HepG2 (cell line): Measurements from ENCODE around the gene ZNF625. TPM values are rescaled to one million over a fixed set of nuclear protein-coding genes. Genes with fewer than 3 reads are reported as not detected.
A peak's percentile ranks its signal among the peaks of the same experiment; 100 is the strongest.

Experiments used
- CENPX ChIP-seq: sonication (generic); formaldehyde crosslinking; IDR thresholded peaks from 2 replicates; pipeline ENCODE4 v1.9.0; 2021; ENCODE audit warnings: mild to moderate bottlenecking, missing genetic modification reagents, moderate library complexity
- DNMT1 ChIP-seq: sonication (generic); formaldehyde crosslinking; IDR thresholded peaks from 2 replicates; pipeline ENCODE4 v1.5.1; 2020; ENCODE audit warnings: mild to moderate bottlenecking, missing genetic modification reagents
- GATAD1 ChIP-seq: IDR thresholded peaks from 2 replicates; pipeline ENCODE4 v1.6.1; 2016; ENCODE audit warnings: missing genetic modification reagents, missing compliant biosample characterization
- TEAD3 ChIP-seq: optimal IDR thresholded peaks from 2 replicates; pipeline ENCODE3; 2016; ENCODE audit warnings: borderline replicate concordance
- ZMYM3 ChIP-seq: sonication (generic); formaldehyde crosslinking; IDR thresholded peaks from 2 replicates; pipeline ENCODE4 v1.5.1; 2020; ENCODE audit warnings: mild to moderate bottlenecking, missing genetic modification reagents
- ZNF17 ChIP-seq: sonication (generic); formaldehyde crosslinking; IDR thresholded peaks from 2 replicates; pipeline ENCODE4 v1.5.0; 2020; ENCODE audit warnings: mild to moderate bottlenecking, missing genetic modification reagents
- ZNF225 ChIP-seq: sonication (generic); formaldehyde crosslinking; IDR thresholded peaks from 2 replicates; pipeline ENCODE4 v1.4.0; 2020; ENCODE audit warnings: mild to moderate bottlenecking, missing genetic modification reagents
- ZNF253 ChIP-seq: sonication (generic); formaldehyde crosslinking; IDR thresholded peaks from 2 replicates; pipeline ENCODE4 v1.8.0; 2022; ENCODE audit warnings: mild to moderate bottlenecking, missing genetic modification reagents, borderline replicate concordance
- ZNF782 ChIP-seq: sonication (generic); formaldehyde crosslinking; IDR thresholded peaks from 2 replicates; pipeline ENCODE4 v1.4.0; 2020; ENCODE audit warnings: missing genetic modification reagents, mild to moderate bottlenecking, borderline replicate concordance
- polyA plus RNA-seq, 8 experiments: library from polyadenylated mRNA; depleted of rRNA in 3 of 8; stranded (reverse) in 7 of 8; unstranded in 1 of 8; fragments of >200 nt; fragmentation: Illumina TruSeq in 4 of 8; extraction: Trizol in 4 of 8; gene quantifications; 2 replicates each; pipeline versions ENCODE4 v1.2.1 to v1.2.3, GENCODE V29; 2011 to 2016; ENCODE audit warnings: low read depth in 4 of 8, missing spikeins in 1 of 8, mixed read lengths in 1 of 8; ENCODE audit not compliant: insufficient read depth in 1 of 8
- total RNA-seq, 5 experiments: library from RNA; depleted of rRNA; stranded (reverse); fragments of >200 nt; fragmentation: Illumina TruSeq; extraction: Trizol; gene quantifications; 2 replicates each; pipeline ENCODE4 v1.2.3, GENCODE V29; 2016; ENCODE audit warnings: low read depth in 1 of 5
- TF ChIP-seq, protein P1 (sequence below): sonication (generic); formaldehyde crosslinking; IDR thresholded peaks from 2 replicates; pipeline ENCODE4 v1.5.1; 2020; ENCODE audit warnings: missing genetic modification reagents, mild to moderate bottlenecking, borderline replicate concordance
- TF ChIP-seq, protein P2 (sequence below): sonication (generic); formaldehyde crosslinking; IDR thresholded peaks from 2 replicates; pipeline ENCODE4 v1.4.0; 2020; ENCODE audit warnings: missing genetic modification reagents
- TF ChIP-seq, protein P3 (sequence below): sonication (generic); formaldehyde crosslinking; IDR thresholded peaks from 2 replicates; pipeline ENCODE4 v1.4.0; 2020; ENCODE audit warnings: missing genetic modification reagents
- TF ChIP-seq, protein P4 (sequence below): sonication (generic); formaldehyde crosslinking; IDR thresholded peaks from 2 replicates; pipeline ENCODE4 v1.4.0; 2020; ENCODE audit warnings: mild to moderate bottlenecking, missing genetic modification reagents
- TF ChIP-seq, protein P5 (sequence below): IDR thresholded peaks from 2 replicates; pipeline ENCODE4 v1.6.1; 2016
- TF ChIP-seq, protein P6 (sequence below): fragments of 450-650 bp; IDR thresholded peaks from 2 replicates; pipeline ENCODE4 v1.6.1; 2017; ENCODE audit warnings: mild to moderate bottlenecking

ZNF625 gene
- total and polyA plus RNA-seq, 2 of the 13 experiments (the other 11 are each of a cell fraction or from before 2014, with no cell fraction given): 1.7 to 12.2 TPM

DNA sequence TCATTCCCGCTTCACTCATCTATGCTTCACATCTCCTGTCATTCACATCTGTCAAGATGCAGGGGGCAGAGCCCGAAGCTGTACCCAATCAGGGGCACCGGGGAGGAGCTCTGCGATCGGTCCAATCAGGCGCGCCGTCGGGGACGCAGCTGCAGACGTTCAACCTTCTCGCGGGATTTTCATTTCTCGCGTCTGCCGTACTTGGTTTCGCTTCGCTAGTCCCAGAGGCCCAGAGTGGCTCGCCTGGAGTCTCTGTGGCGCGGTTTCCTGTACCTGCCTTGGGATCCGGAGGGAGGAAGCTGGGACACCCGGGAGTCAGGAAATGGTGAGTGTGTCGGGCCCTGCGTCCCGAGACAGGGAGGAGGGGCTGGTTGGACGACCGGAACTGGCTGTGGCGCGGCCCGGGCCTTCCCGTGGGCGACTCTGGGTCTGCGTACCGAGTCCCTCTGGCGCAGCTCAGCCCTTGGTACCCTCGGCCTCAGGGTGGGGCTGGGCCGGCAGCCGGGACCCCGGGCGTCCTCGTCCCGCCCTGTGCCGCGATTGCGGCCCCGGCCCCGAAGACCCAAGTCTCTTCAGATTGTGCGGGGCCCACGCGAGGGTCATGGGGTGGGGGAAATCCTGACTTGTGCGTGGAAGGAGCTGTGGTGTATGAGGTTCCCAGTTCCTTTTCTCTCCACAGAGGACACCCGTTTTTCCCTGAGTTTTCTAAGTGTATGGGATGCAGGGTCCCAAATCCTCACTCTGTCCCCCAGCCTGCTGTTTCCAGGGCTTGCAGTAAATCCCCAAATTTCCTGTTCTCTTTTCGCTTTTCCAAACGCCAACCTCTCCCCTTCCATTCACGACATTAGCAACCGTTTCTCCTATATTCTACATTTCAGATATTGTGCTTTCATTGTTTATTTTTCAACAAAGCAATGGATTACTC, 6.6 kb upstream of the ZNF625 start, which contains the start of gene ZNF136 (continued):
- TF ChIP-seq ZNF17 (CRISPR knock-in tag) (no peak), TEAD3 (no peak), ZNF225 (CRISPR knock-in tag) (0 out of 2 replicates have a peak, but pooled peaks have one; percentile 40), ZNF253 (no peak), ZNF782 (CRISPR knock-in tag) (peak; percentile 63; the same call in 1 of the 2 replicates), GATAD1 (CRISPR knock-in tag) (peak; percentile 82), CENPX (CRISPR knock-in tag) (no peak), DNMT1 (CRISPR knock-in tag) (no peak), ZMYM3 (CRISPR knock-in tag) (no peak)
- TF ChIP-seq, protein P1, sequence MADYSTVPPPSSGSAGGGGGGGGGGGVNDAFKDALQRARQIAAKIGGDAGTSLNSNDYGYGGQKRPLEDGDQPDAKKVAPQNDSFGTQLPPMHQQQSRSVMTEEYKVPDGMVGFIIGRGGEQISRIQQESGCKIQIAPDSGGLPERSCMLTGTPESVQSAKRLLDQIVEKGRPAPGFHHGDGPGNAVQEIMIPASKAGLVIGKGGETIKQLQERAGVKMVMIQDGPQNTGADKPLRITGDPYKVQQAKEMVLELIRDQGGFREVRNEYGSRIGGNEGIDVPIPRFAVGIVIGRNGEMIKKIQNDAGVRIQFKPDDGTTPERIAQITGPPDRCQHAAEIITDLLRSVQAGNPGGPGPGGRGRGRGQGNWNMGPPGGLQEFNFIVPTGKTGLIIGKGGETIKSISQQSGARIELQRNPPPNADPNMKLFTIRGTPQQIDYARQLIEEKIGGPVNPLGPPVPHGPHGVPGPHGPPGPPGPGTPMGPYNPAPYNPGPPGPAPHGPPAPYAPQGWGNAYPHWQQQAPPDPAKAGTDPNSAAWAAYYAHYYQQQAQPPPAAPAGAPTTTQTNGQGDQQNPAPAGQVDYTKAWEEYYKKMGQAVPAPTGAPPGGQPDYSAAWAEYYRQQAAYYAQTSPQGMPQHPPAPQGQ (CRISPR knock-in tag): no peak
- TF ChIP-seq, protein P2, sequence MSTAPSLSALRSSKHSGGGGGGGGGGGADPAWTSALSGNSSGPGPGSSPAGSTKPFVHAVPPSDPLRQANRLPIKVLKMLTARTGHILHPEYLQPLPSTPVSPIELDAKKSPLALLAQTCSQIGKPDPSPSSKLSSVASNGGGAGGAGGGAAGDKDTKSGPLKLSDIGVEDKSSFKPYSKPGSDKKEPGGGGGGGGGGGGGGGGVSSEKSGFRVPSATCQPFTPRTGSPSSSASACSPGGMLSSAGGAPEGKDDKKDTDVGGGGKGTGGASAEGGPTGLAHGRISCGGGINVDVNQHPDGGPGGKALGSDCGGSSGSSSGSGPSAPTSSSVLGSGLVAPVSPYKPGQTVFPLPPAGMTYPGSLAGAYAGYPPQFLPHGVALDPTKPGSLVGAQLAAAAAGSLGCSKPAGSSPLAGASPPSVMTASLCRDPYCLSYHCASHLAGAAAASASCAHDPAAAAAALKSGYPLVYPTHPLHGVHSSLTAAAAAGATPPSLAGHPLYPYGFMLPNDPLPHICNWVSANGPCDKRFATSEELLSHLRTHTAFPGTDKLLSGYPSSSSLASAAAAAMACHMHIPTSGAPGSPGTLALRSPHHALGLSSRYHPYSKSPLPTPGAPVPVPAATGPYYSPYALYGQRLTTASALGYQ (CRISPR knock-in tag): 0 out of 2 replicates have a peak, but pooled peaks have one; percentile 56
- TF ChIP-seq, protein P3, sequence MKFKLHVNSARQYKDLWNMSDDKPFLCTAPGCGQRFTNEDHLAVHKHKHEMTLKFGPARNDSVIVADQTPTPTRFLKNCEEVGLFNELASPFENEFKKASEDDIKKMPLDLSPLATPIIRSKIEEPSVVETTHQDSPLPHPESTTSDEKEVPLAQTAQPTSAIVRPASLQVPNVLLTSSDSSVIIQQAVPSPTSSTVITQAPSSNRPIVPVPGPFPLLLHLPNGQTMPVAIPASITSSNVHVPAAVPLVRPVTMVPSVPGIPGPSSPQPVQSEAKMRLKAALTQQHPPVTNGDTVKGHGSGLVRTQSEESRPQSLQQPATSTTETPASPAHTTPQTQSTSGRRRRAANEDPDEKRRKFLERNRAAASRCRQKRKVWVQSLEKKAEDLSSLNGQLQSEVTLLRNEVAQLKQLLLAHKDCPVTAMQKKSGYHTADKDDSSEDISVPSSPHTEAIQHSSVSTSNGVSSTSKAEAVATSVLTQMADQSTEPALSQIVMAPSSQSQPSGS: peak; percentile 16; the same call in 1 of the 2 replicates
- TF ChIP-seq, protein P4, sequence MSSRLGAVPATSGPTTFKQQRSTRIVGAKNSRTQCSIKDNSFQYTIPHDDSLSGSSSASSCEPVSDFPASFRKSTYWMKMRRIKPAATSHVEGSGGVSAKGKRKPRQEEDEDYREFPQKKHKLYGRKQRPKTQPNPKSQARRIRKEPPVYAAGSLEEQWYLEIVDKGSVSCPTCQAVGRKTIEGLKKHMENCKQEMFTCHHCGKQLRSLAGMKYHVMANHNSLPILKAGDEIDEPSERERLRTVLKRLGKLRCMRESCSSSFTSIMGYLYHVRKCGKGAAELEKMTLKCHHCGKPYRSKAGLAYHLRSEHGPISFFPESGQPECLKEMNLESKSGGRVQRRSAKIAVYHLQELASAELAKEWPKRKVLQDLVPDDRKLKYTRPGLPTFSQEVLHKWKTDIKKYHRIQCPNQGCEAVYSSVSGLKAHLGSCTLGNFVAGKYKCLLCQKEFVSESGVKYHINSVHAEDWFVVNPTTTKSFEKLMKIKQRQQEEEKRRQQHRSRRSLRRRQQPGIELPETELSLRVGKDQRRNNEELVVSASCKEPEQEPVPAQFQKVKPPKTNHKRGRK (CRISPR knock-in tag): 0 out of 2 replicates have a peak, but pooled peaks have one; percentile 54
- TF ChIP-seq, protein P5, sequence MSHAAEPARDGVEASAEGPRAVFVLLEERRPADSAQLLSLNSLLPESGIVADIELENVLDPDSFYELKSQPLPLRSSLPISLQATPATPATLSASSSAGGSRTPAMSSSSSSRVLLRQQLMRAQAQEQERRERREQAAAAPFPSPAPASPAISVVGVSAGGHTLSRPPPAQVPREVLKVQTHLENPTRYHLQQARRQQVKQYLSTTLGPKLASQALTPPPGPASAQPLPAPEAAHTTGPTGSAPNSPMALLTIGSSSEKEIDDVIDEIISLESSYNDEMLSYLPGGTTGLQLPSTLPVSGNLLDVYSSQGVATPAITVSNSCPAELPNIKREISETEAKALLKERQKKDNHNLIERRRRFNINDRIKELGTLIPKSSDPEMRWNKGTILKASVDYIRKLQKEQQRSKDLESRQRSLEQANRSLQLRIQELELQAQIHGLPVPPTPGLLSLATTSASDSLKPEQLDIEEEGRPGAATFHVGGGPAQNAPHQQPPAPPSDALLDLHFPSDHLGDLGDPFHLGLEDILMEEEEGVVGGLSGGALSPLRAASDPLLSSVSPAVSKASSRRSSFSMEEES (CRISPR knock-in tag): peak; percentile 24; the same call in 1 of the 2 replicates
- TF ChIP-seq, protein P6, sequence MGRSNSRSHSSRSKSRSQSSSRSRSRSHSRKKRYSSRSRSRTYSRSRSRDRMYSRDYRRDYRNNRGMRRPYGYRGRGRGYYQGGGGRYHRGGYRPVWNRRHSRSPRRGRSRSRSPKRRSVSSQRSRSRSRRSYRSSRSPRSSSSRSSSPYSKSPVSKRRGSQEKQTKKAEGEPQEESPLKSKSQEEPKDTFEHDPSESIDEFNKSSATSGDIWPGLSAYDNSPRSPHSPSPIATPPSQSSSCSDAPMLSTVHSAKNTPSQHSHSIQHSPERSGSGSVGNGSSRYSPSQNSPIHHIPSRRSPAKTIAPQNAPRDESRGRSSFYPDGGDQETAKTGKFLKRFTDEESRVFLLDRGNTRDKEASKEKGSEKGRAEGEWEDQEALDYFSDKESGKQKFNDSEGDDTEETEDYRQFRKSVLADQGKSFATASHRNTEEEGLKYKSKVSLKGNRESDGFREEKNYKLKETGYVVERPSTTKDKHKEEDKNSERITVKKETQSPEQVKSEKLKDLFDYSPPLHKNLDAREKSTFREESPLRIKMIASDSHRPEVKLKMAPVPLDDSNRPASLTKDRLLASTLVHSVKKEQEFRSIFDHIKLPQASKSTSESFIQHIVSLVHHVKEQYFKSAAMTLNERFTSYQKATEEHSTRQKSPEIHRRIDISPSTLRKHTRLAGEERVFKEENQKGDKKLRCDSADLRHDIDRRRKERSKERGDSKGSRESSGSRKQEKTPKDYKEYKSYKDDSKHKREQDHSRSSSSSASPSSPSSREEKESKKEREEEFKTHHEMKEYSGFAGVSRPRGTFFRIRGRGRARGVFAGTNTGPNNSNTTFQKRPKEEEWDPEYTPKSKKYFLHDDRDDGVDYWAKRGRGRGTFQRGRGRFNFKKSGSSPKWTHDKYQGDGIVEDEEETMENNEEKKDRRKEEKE: no peak
